Right cardiac atrium (tissue), 5 donors: ENCODE measurements around the gene DDX56. TPM values are rescaled to one million over a fixed set of nuclear protein-coding genes. Genes with fewer than 3 reads are reported as not detected.

ENCODE experiments used
- ATAC-seq, 2 donors: fragments of 200-7000 bp; cut with Tn5 transposase; one replicate each; pipeline versions ENCODE4 v1.8.0 to v1.9.1; 2020; ENCODE audit warnings: moderate library complexity in 2 of 2, mild to moderate bottlenecking in 1 of 2
- DNase-seq, 3 donors: peaks; one replicate each; pipeline ENCODE4 v3.0.0-alpha.2; 2020
- H3K27ac ChIP-seq: one replicate; pipeline ENCODE4 v1.5.1; 2013; ENCODE audit warnings: mild to moderate bottlenecking, low read length, control low read depth, moderate library complexity
- H3K27me3 ChIP-seq: one replicate; pipeline ENCODE4 v1.6.1; 2013; ENCODE audit not compliant: control insufficient read depth, insufficient read depth
- H3K4me1 ChIP-seq: one replicate; pipeline ENCODE4 v1.6.1; 2013; ENCODE audit warnings: low read length; ENCODE audit not compliant: control insufficient read depth, insufficient read depth
- H3K4me3 ChIP-seq: one replicate; pipeline ENCODE4 v1.5.1; 2013; ENCODE audit warnings: low read length, control low read depth
- H3K9me3 ChIP-seq: one replicate; pipeline ENCODE4 v1.6.1; 2013; ENCODE audit warnings: low read length; ENCODE audit not compliant: control insufficient read depth
- WGBS: extraction: QIAGEN DNeasy Blood & Tissue Kit; methylation state at CpG from one replicate; pipeline ENCODE4 v1.1.7; 2013; 5-methylcytosine and 5-hydroxymethylcytosine counted together
- intact Hi-C, 4 donors: fragments of 100-400 bp; cut with DNase I; formaldehyde crosslinking; loops; one replicate each; pipeline versions ENCODE4 v1.11.0 to v1.14.0; 2022 to 2023
- polyA plus RNA-seq: library from polyadenylated mRNA; stranded (reverse); fragments of 200-250 nt; gene quantifications from one replicate; pipeline ENCODE4 v1.2.3, GENCODE V29; 2013
- total RNA-seq, 4 donors: library from RNA; stranded (reverse); fragmentation: NEBNext Ultra II Directional; extraction: Animal tissue kit (Norgen Biotek cat#: 25700); gene quantifications; one replicate each; pipeline ENCODE4 v1.2.1, GENCODE V29; 2021
- donor health status: healthy with polysubstance abuse.
- donor health status: DM: no; HTN: yes; CAD: no.
- donor health status: DM: no; HTN: no; CAD: no.
- donor health status: DM: no; HTN: yes; CAD: no; lungs with severe emphysema.
- donor health status: DM: yes; HTN: yes; CAD: no.

DDX56 gene
- total and polyA plus RNA-seq, 5 donors: 23.4 to 35.5 (median 24.5) TPM

- 75% methylated on average over 8 of the region's 8 CpGs for WGBS
- H3K4me1 ChIP-seq: no peaks in the 10 kb centered on the region
- ATAC-seq: peak in 1 of 2 donors; percentile 10
- H3K9me3 ChIP-seq: no peaks in the 10 kb centered on the region
- intact Hi-C loops: no loop called here
- H3K27me3 ChIP-seq: no peaks in the 10 kb centered on the region
- DNase-seq: no peak
- H3K27ac ChIP-seq: no peak overlapping the region
- no peak overlapping the region for H3K4me3 ChIP-seq
Observed at GRCh38 chr7:44533301-44534055, 40.2 kb downstream of the DDX56 start.

DNA sequence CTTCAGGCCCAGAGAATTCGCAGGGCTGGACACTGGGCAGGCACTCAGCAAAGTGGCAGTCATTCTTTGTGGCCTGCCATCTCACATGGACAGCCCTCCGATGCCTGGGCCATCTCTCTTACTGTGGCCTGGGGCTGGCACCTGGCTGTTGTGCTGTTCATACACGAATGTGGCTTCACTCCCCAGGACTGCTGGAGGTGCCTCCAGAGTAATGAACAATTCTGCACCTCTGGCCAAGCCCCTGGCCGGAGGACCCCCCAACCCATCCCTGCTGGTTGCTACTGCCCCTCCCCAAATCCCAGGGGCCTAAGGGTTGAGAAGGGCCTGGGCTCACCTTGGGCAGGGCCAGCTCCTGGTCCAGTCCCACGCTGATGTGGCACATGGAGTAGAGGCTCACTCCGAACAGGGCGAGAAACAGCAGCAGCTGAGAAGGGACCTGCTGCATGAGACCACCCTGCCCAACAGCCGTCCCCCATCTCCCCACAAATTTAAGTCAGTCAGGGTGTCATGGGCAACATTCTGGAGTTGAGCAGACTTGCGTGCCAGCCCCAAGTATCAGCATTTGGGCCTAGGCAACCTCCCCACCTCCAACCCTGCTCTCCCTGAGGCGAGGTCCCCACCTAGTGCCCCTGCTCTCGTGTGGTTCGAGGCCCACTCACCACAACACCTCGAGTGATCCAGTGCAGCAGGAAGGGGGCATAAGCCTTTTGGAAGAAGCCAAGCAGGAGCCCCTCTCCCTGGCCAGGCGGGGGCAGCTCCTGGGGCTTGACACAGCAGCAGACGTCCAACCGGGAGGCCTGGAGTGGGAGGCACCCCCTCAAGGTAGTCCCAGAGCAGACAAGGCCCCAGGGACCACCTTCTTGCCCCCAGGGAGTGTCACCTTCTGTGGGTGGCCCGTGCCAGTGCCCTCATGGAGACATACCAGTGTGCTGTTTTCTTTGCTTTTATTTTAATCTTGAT lies 42.0 kb downstream of the DDX56 start:
- Histone ChIP-seq H3K9me3 (no peaks in the 10 kb centered on the region), H3K4me1 (no peaks in the 10 kb centered on the region), H3K27me3 (no peaks in the 10 kb centered on the region), H3K27ac (no peak overlapping the region), H3K4me3 (no peak overlapping the region)
- no peak for ATAC-seq
- 82% methylated on average over 17 of the region's 17 CpGs for WGBS
- DNase-seq: no peak
- intact Hi-C loops: no loop called here

DNA sequence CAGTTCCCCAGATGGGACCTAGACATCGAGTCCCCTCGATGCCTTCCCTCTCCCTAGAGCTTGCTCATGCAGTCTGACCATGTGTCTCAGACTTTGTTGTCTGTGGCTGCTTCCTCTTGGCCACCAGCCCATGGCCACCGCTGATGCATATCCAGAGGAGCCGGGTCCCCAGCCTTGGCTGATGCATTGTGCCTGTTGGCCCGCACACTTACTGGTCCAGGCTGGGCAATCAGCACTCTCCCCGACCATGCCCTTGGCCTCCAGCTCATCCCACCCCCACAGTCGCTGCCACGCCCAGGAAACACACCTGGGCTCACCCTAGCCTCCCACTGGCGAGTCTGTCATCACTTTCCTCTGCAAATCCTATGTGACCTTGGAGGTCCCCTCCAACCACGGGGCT lies 42.7 kb downstream of the DDX56 start:
- WGBS: 67% methylated on average over 10 of the region's 10 CpGs
- no peaks in the 10 kb centered on the region for H3K4me1 ChIP-seq
- H3K27ac ChIP-seq: no peak overlapping the region
- intact Hi-C loops: no loop called here
- peak in 1 of 2 donors; percentile 21 for ATAC-seq
- H3K27me3 ChIP-seq: no peaks in the 10 kb centered on the region
- H3K9me3 ChIP-seq: peaks cover 2% of the 10 kb centered on the region
- DNase-seq: no peak
- no peak overlapping the region for H3K4me3 ChIP-seq

DNA sequence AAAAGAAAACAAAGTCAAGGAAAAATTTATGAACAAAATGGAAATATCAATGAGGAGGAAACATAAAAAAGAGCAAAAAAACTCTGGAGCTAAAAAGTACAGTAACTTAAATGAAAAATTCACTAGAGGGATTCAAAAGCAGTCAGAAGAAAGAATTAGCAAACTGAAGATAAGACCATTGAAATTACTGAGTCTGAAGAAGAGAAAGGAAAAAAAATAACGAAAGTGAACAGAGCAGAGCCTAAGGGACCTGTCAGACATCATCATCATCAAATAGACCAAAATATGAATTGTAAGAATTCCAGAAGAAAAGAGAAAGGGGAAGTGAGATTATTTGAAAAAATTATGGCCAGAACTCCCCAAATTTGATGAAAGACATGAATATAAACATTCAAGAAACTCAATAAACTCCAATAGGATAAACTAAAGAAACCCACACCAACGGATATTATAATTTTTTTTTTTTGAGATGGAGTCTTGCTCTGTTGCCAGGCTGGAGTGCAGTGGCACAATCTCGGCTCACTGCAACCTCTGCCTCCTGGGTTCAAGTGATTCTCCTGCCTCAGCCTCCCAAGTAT lies 48.8 kb downstream of the DDX56 start:
- Histone ChIP-seq H3K9me3 (peaks cover 2% of the 10 kb centered on the region), H3K4me3 (no peak overlapping the region), H3K4me1 (no peaks in the 10 kb centered on the region), H3K27ac (no peak overlapping the region), H3K27me3 (no peaks in the 10 kb centered on the region)
- DNase-seq (no peak), ATAC-seq (no peak)
- 68% methylated on average over 3 of the region's 3 CpGs for WGBS
- intact Hi-C loops: no loop called here

DNA sequence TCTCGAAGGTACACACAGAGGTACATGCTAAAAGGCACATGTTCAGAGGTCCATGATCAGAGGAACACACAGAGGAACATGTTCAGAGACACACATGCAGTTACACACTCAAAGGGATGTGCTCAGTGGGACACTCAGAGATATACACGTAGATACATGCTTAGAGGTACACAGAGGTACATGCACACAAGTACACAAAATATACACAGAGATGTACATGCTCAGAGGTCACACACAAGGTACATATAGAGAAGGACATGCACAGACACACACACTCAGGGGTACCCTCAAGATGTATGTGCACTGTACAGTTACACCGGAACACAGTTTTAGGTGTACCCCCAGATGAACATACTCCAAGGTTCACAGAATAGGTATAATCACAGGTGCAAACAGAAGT lies 51.4 kb downstream of the DDX56 start:
- intact Hi-C loops: no loop called here
- ATAC-seq (no peak), DNase-seq (no peak)
- Histone ChIP-seq H3K9me3 (peaks cover 2% of the 10 kb centered on the region), H3K27me3 (no peaks in the 10 kb centered on the region), H3K27ac (no peak overlapping the region), H3K4me1 (no peaks in the 10 kb centered on the region), H3K4me3 (no peak overlapping the region)
- 79% methylated on average over 3 of the region's 3 CpGs for WGBS

- Histone ChIP-seq H3K9me3 (peaks cover 2% of the 10 kb centered on the region), H3K4me1 (no peaks in the 10 kb centered on the region), H3K4me3 (no peak overlapping the region), H3K27ac (no peak overlapping the region), H3K27me3 (no peaks in the 10 kb centered on the region)
- peak in 1 of 2 donors; percentile 31 for ATAC-seq
- intact Hi-C loops: no loop called here
- WGBS: 80% methylated on average over 15 of the region's 15 CpGs
- peak in 1 of 3 donors; percentile 21 for DNase-seq
Observed at GRCh38 chr7:44521347-44522095, 52.2 kb downstream of the DDX56 start.

DNA sequence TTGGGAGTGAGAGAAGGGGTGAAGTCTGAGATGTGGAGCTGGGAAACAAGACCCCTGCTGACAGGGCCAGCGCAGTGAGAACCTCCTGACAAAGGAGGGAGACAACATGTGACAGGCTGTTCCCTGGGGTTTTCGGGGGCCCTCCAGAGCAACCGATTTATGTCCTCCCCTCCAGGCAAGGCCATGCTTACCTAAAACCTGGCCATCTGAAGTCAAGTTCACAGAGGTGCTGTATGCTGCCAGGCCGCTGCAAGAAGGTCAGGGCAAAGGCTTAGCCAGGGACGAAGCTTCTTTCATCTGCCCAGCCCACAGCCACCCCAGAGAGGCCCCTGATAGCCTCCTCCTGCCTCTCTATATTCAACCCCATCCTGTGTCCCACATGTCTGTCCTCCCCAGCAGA lies 53.1 kb downstream of the DDX56 start:
- Histone ChIP-seq H3K4me1 (no peaks in the 10 kb centered on the region), H3K9me3 (no peaks in the 10 kb centered on the region), H3K27ac (no peak overlapping the region), H3K4me3 (no peak overlapping the region), H3K27me3 (no peaks in the 10 kb centered on the region)
- intact Hi-C loops: no loop called here
- 76% methylated on average over 5 of the region's 5 CpGs for WGBS
- ATAC-seq (no peak), DNase-seq (peak in 1 of 3 donors; percentile 18)

DNA sequence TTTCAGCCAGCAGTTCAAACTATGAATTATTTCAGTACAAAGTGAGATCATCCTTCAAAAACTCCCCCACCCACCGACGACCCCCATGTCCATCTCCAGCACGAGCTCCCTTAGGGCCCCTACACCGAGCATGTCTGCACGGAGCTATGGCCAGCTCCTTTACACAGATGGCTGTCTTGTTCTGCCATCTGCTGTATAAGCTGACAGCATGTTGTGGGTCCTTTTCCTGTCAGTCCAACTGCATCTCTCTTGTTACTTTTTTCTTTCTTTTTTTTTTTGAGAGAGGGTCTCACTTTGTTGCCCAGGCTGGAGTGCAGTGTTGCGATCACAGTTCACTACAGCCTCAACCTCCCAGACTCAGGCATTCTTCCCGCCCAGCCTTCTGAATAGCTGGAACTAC lies 54.2 kb downstream of the DDX56 start:
- Histone ChIP-seq H3K4me3 (no peak overlapping the region), H3K27ac (no peak overlapping the region), H3K9me3 (no peaks in the 10 kb centered on the region), H3K4me1 (no peaks in the 10 kb centered on the region), H3K27me3 (no peaks in the 10 kb centered on the region)
- DNase-seq (no peak), ATAC-seq (no peak)
- 61% methylated on average over 7 of the region's 7 CpGs for WGBS
- intact Hi-C loops: no loop called here

- WGBS: 70% methylated on average over 3 of the region's 3 CpGs
- Histone ChIP-seq H3K27me3 (no peaks in the 10 kb centered on the region), H3K27ac (no peak overlapping the region), H3K4me3 (no peak overlapping the region), H3K4me1 (no peaks in the 10 kb centered on the region), H3K9me3 (no peaks in the 10 kb centered on the region)
- intact Hi-C loops: no loop called here
- ATAC-seq (no peak), DNase-seq (no peak)
Observed at GRCh38 chr7:44518761-44519160, 54.9 kb downstream of the DDX56 start.

GRCh38 chr7:44517175-44517574 lies 56.5 kb downstream of the DDX56 start:
- DNase-seq (no peak), ATAC-seq (no peak)
- H3K27me3 ChIP-seq: no peaks in the 10 kb centered on the region
- no peak overlapping the region for H3K27ac ChIP-seq
- WGBS: 89% methylated on average over 8 of the region's 8 CpGs
- H3K9me3 ChIP-seq: no peaks in the 10 kb centered on the region
- no peak overlapping the region for H3K4me3 ChIP-seq
- intact Hi-C loops: no loop called here
- no peaks in the 10 kb centered on the region for H3K4me1 ChIP-seq
